ENCODE measurements around the gene SLC38A7.
"Not testable (repeated sequence)": the region's sequence is repeated elsewhere in the genome, so short reads cannot be mapped to it uniquely, and the experiment has no call there.

SLC38A7 gene

GRCh38 chr16:58684354-58685083 is at the start of gene SLC38A7:
TSS of gene SLC38A7 (minus strand) at chr16:58684770. CDS start at chr16:58680126, 4,644 bp downstream.
- DNase-seq = peak; percentile 77

- peak; percentile 72 for DNase-seq
Measured at GRCh38 chr16:58733671-58734458, 49.3 kb upstream of the SLC38A7 start, which contains the start of gene GOT2. TSS of gene GOT2 (minus strand) at chr16:58734316. CDS start at chr16:58734228, 88 bp downstream.

GRCh38 chr16:58733248-58733670 is 48.7 kb upstream of the SLC38A7 start:
- DNase-seq = no peak

- no peak for DNase-seq
Measured at GRCh38 chr16:58732545-58733247, 48.1 kb upstream of the SLC38A7 start.

GRCh38 chr16:58730724-58731370 is 46.3 kb upstream of the SLC38A7 start:
- no peak for DNase-seq

GRCh38 chr16:58727796-58728568 is 43.4 kb upstream of the SLC38A7 start:
- DNase-seq = no peak

GRCh38 chr16:58727028-58727781 is 42.6 kb upstream of the SLC38A7 start:
- DNase-seq = no peak

- no peak for DNase-seq
Measured at GRCh38 chr16:58723109-58723508, 38.5 kb upstream of the SLC38A7 start.

GRCh38 chr16:58717994-58718393 is 33.4 kb upstream of the SLC38A7 start:
- no peak for DNase-seq

GRCh38 chr16:58716468-58716867 is 31.9 kb upstream of the SLC38A7 start:
- no peak for DNase-seq

GRCh38 chr16:58713742-58714141 is 29.2 kb upstream of the SLC38A7 start:
- DNase-seq = no peak

- DNase-seq = no peak
Measured at GRCh38 chr16:58709333-58709732, 24.8 kb upstream of the SLC38A7 start.

- DNase-seq = no peak
Measured at GRCh38 chr16:58699151-58699550, 14.6 kb upstream of the SLC38A7 start.

GRCh38 chr16:58695368-58695767 is 10.8 kb upstream of the SLC38A7 start:
- no peak for DNase-seq

- no peak for DNase-seq
Measured at GRCh38 chr16:58692450-58692849, 7.9 kb upstream of the SLC38A7 start.

- not testable (repeated sequence) for DNase-seq
Measured at GRCh38 chr16:58686985-58687706, 2.6 kb upstream of the SLC38A7 start.

- DNase-seq = no peak
Measured at GRCh38 chr16:58685084-58685449, 497 bp upstream of the SLC38A7 start.

- DNase-seq = no peak
Measured at GRCh38 chr16:58684001-58684353, 593 bp downstream of the SLC38A7 start.

- no peak for DNase-seq
Measured at GRCh38 chr16:58679763-58680162, 4.8 kb downstream of the SLC38A7 start.

GRCh38 chr16:58678716-58679115 is 5.9 kb downstream of the SLC38A7 start:
- DNase-seq = no peak

- DNase-seq = no peak
Measured at GRCh38 chr16:58678269-58678668, 6.3 kb downstream of the SLC38A7 start.

Data from NCI-H345 (cell line).